H9 (cell line): ENCODE results near the gene ARID3A. TPM values are rescaled to one million over a fixed set of nuclear protein-coding genes. Genes with fewer than 3 reads are reported as not detected.

Source experiments
- DNase-seq: peaks from one replicate; pipeline ENCODE4 v3.0.0-alpha.2; 2017
- H2AFZ ChIP-seq: one replicate; pipeline ENCODE4 v1.6.1; 2013; ENCODE audit warnings: mild to moderate bottlenecking, low read length, control low read depth, moderate library complexity
- H2AK5ac ChIP-seq: 2 replicates; pipeline ENCODE4 v1.6.1; 2013; ENCODE audit warnings: low read length, control low read depth, mixed read lengths; ENCODE audit not compliant: insufficient read length
- H2BK120ac ChIP-seq: one replicate; pipeline ENCODE4 v1.6.1; 2013; ENCODE audit warnings: low read depth, mild to moderate bottlenecking, low read length, control low read depth, inconsistent platforms; ENCODE audit not compliant: poor library complexity, severe bottlenecking
- H2BK12ac ChIP-seq: 2 replicates; pipeline ENCODE4 v1.6.1; 2013; ENCODE audit warnings: low read length, control low read depth, mixed read lengths, low read depth; ENCODE audit not compliant: insufficient read length
- H2BK15ac ChIP-seq: 2 replicates; pipeline ENCODE4 v1.6.1; 2013; ENCODE audit warnings: low read depth, low read length, control low read depth
- H2BK20ac ChIP-seq: one replicate; pipeline ENCODE4 v1.6.1; 2013; ENCODE audit warnings: low read depth, mild to moderate bottlenecking, low read length, control low read depth, inconsistent platforms; ENCODE audit not compliant: poor library complexity, severe bottlenecking
- H2BK5ac ChIP-seq: 2 replicates; pipeline ENCODE4 v1.6.1; 2013; ENCODE audit warnings: low read length, control low read depth, mixed read lengths; ENCODE audit not compliant: insufficient read length
- H3K14ac ChIP-seq: 2 replicates; pipeline ENCODE4 v1.6.1; 2013; ENCODE audit warnings: low read length, control low read depth; ENCODE audit not compliant: insufficient read depth
- H3K18ac ChIP-seq: 2 replicates; pipeline ENCODE4 v1.6.1; 2013; ENCODE audit warnings: low read depth, mild to moderate bottlenecking, mixed read lengths, low read length, control low read depth; ENCODE audit not compliant: insufficient read length
- H3K23ac ChIP-seq: 2 replicates; pipeline ENCODE4 v1.6.1; 2013; ENCODE audit warnings: low read length, control low read depth, mixed read lengths, low read depth; ENCODE audit not compliant: insufficient read length
- H3K23me2 ChIP-seq: 2 replicates; pipeline ENCODE4 v1.6.1; 2013; ENCODE audit warnings: low read depth, mild to moderate bottlenecking, mixed read lengths, low read length, control low read depth; ENCODE audit not compliant: insufficient read length, poor library complexity, severe bottlenecking
- H3K27ac ChIP-seq: 2 replicates; pipeline ENCODE4 v1.5.1; 2013; ENCODE audit warnings: low read length, control low read depth, mixed read lengths, low read depth; ENCODE audit not compliant: insufficient read length
- H3K27me3 ChIP-seq: 2 replicates; pipeline ENCODE4 v1.6.1; 2013; ENCODE audit warnings: low read length, control low read depth, inconsistent platforms; ENCODE audit not compliant: insufficient read depth
- H3K4ac ChIP-seq: 2 replicates; pipeline ENCODE4 v1.6.1; 2013; ENCODE audit warnings: low read depth, mild to moderate bottlenecking, control low read depth, inconsistent platforms, low read length, moderate library complexity
- H3K4me1 ChIP-seq: 2 replicates; pipeline ENCODE4 v1.6.1; 2013; ENCODE audit warnings: low read length, control low read depth, inconsistent platforms; ENCODE audit not compliant: insufficient read depth
- H3K4me2 ChIP-seq: 2 replicates; pipeline ENCODE4 v1.6.1; 2013; ENCODE audit warnings: low read length, control low read depth, mixed read lengths; ENCODE audit not compliant: insufficient read length, insufficient read depth
- H3K56ac ChIP-seq: 2 replicates; pipeline ENCODE4 v1.6.1; 2013; ENCODE audit warnings: low read depth, mild to moderate bottlenecking, mixed read lengths, low read length, control low read depth; ENCODE audit not compliant: insufficient read length
- H3K79me1 ChIP-seq: 2 replicates; pipeline ENCODE4 v1.6.1; 2013; ENCODE audit warnings: low read depth, mild to moderate bottlenecking, moderate library complexity, low read length, control low read depth, inconsistent platforms; ENCODE audit not compliant: insufficient read depth, poor library complexity, severe bottlenecking
- H3K79me2 ChIP-seq: 2 replicates; pipeline ENCODE4 v1.6.1; 2013; ENCODE audit warnings: low read length, control low read depth, inconsistent platforms; ENCODE audit not compliant: insufficient read depth
- H3K9ac ChIP-seq: 2 replicates; pipeline ENCODE4 v1.6.1; 2013; ENCODE audit warnings: low read length, control low read depth, mixed read lengths; ENCODE audit not compliant: insufficient read length; ENCODE audit errors: extremely low read depth
- H3K9me3 ChIP-seq: one replicate; pipeline ENCODE4 v1.6.1; 2013; ENCODE audit warnings: low read depth, low read length, inconsistent platforms; ENCODE audit not compliant: control insufficient read depth
- H3T11ph ChIP-seq: one replicate; pipeline ENCODE4 v1.6.1; 2013; ENCODE audit warnings: mild to moderate bottlenecking, low read length, control low read depth, inconsistent platforms
- H4K20me1 ChIP-seq: one replicate; pipeline ENCODE4 v1.6.1; 2013; ENCODE audit not compliant: control insufficient read depth, insufficient read length, insufficient read depth
- H4K5ac ChIP-seq: 2 replicates; pipeline ENCODE4 v1.6.1; 2013; ENCODE audit warnings: low read depth, mild to moderate bottlenecking, mixed read lengths, low read length, control low read depth; ENCODE audit not compliant: insufficient read length
- H4K8ac ChIP-seq: replicated peaks from 2 replicates; pipeline ENCODE4 v1.6.1; 2013; ENCODE audit warnings: low read length, control low read depth, mixed read lengths, low read depth; ENCODE audit not compliant: insufficient read length
- H4K91ac ChIP-seq: 2 replicates; pipeline ENCODE4 v1.6.1; 2013; ENCODE audit warnings: low read depth, mild to moderate bottlenecking, moderate library complexity, mixed read lengths, low read length, control low read depth; ENCODE audit not compliant: insufficient read length
- H3K27ac Mint-ChIP-seq, 3 experiments: 2 replicates in 2 of 3; 3 replicates in 1 of 3; pipeline ENCODE4 v1.8.0; 2020 to 2021; ENCODE audit warnings: mixed read lengths in 3 of 3, mild to moderate bottlenecking in 1 of 3, moderate library complexity in 1 of 3
- H3K27me3 Mint-ChIP-seq: 2 replicates; pipeline ENCODE4 v1.8.0; 2021; ENCODE audit warnings: low read depth, mild to moderate bottlenecking, moderate library complexity, mixed read lengths
- H3K36me3 Mint-ChIP-seq, 3 experiments: 2 replicates in 2 of 3; 3 replicates in 1 of 3; pipeline ENCODE4 v1.8.0; 2020 to 2021; ENCODE audit warnings: low read depth in 3 of 3, mixed read lengths in 3 of 3; ENCODE audit not compliant: insufficient read depth in 1 of 3
- H3K4me1 Mint-ChIP-seq, 2 experiments: 2 replicates each; pipeline ENCODE4 v1.8.0; 2020; ENCODE audit warnings: mixed read lengths in 2 of 2
- H3K4me3 Mint-ChIP-seq, 2 experiments: 2 replicates in 1 of 2; 3 replicates in 1 of 2; pipeline ENCODE4 v1.8.0; 2020 to 2021; ENCODE audit warnings: mild to moderate bottlenecking in 2 of 2, mixed read lengths in 2 of 2, moderate library complexity in 1 of 2
- H3K9me3 Mint-ChIP-seq, 2 experiments: 2 replicates in 1 of 2; 3 replicates in 1 of 2; pipeline ENCODE4 v1.8.0; 2020; ENCODE audit warnings: mild to moderate bottlenecking in 2 of 2, mixed read lengths in 2 of 2, moderate library complexity in 1 of 2
- CTCF ChIP-seq: fragments of 200-600 bp; sonication (generic); conservative IDR thresholded peaks from 3 replicates; pipeline ENCODE4 v1.8.0; 2021; ENCODE audit warnings: antibody characterized with exemption, mild to moderate bottlenecking
- WGBS: extraction: QIAGEN DNeasy Blood & Tissue Kit; methylation state at CpG from one replicate; pipeline ENCODE4 v1.1.7; 2013; ENCODE audit warnings: missing lambda C conversion rate, low lambda C conversion rate, mixed read lengths; ENCODE audit not compliant: insufficient read length; ENCODE audit errors: extremely low coverage; 5-methylcytosine and 5-hydroxymethylcytosine counted together
- total RNA-seq: library from RNA; stranded (reverse); gene quantifications from 2 replicates; pipeline ENCODE4 v1.2.1, GENCODE V29; 2021

The ARID3A gene
- total RNA-seq, 1 experiment from 2014 or later: 98.3 TPM

GRCh38 chr19:1003283-1003682 lies 77.4 kb downstream of the ARID3A start:
- Mint-ChIP-seq H3K4me3 (no peak overlapping the region), H3K27ac (no peak overlapping the region), H3K9me3 (no peaks in the 10 kb centered on the region), H3K27me3 (peaks cover 31% of the 10 kb centered on the region), H3K36me3 (peaks cover 0 to 13% (median 8%) of the 10 kb centered on the region in 3 experiments; a peak in 4 of 7 replicates), H3K4me1 (peaks cover 0 to 5% of the 10 kb centered on the region in 2 experiments; a peak in 2 of 4 replicates)
- no peak for DNase-seq
- Histone ChIP-seq H3K4me2 (no peak overlapping the region), H3T11ph (no peak overlapping the region), H4K20me1 (no peaks in the 10 kb centered on the region), H2AFZ (no peak overlapping the region), H3K23ac (no peak overlapping the region), H3K9ac (no peak overlapping the region), H2BK12ac (no peak overlapping the region), H4K8ac (no peak overlapping the region), H3K79me1 (no peaks in the 10 kb centered on the region), H3K14ac (no peak overlapping the region), H2AK5ac (no peak overlapping the region), H2BK15ac (no peak overlapping the region), H4K91ac (no peak overlapping the region), H2BK20ac (no peak overlapping the region), H3K56ac (no peak overlapping the region), H3K23me2 (peaks cover 10% of the 10 kb centered on the region), H2BK5ac (no peak overlapping the region), H3K9me3 (no peaks in the 10 kb centered on the region), H3K18ac (no peak overlapping the region), H3K27ac (no peak overlapping the region), H3K79me2 (0 out of 2 replicates have a peak, but pooled peaks cover 2% of the 10 kb centered on the region), H2BK120ac (no peak overlapping the region), H3K4ac (no peak overlapping the region), H4K5ac (no peak overlapping the region), H3K27me3 (peaks cover 10% of the 10 kb centered on the region), H3K4me1 (no peaks in the 10 kb centered on the region)
- WGBS: no CpG with 5 or more reads among the region's 37 CpGs
- no peak for TF ChIP-seq CTCF
